IPS-18c (cell line): ENCODE data around the gene ACTR3C.

Experiments
- H3K4me3 ChIP-seq: 2 replicates; pipeline ENCODE4 v1.7.0; 2013; ENCODE audit warnings: low read depth, mild to moderate bottlenecking, low read length, moderate library complexity; ENCODE audit not compliant: insufficient read depth
- H3K9me3 ChIP-seq: one replicate; pipeline ENCODE4 v1.6.1; 2013; ENCODE audit warnings: mild to moderate bottlenecking, low read length, moderate library complexity; ENCODE audit not compliant: control insufficient read depth, insufficient read depth

ACTR3C gene

GRCh38 chr7:150361402-150361801 lies 38.1 kb upstream of the ACTR3C start:
- no peaks in the 10 kb centered on the region for H3K9me3 ChIP-seq
- no peak overlapping the region for H3K4me3 ChIP-seq

- Histone ChIP-seq H3K9me3 (no peaks in the 10 kb centered on the region), H3K4me3 (no peak overlapping the region)
Measured at GRCh38 chr7:150360363-150361058, 37.2 kb upstream of the ACTR3C start.

GRCh38 chr7:150359622-150360362 lies 36.4 kb upstream of the ACTR3C start:
- no peaks in the 10 kb centered on the region for H3K9me3 ChIP-seq
- no peak overlapping the region for H3K4me3 ChIP-seq

GRCh38 chr7:150358988-150359621 lies 35.8 kb upstream of the ACTR3C start:
- no peak overlapping the region for H3K4me3 ChIP-seq
- no peaks in the 10 kb centered on the region for H3K9me3 ChIP-seq

- Histone ChIP-seq H3K9me3 (no peaks in the 10 kb centered on the region), H3K4me3 (no peak overlapping the region)
Measured at GRCh38 chr7:150358433-150358832, 35.1 kb upstream of the ACTR3C start.

- H3K4me3 ChIP-seq, result no peak overlapping the region
- H3K9me3 ChIP-seq, result no peaks in the 10 kb centered on the region
Measured at GRCh38 chr7:150357771-150358427, 34.6 kb upstream of the ACTR3C start.

GRCh38 chr7:150357270-150357669 lies 33.9 kb upstream of the ACTR3C start:
- H3K9me3 ChIP-seq, result no peaks in the 10 kb centered on the region
- no peak overlapping the region for H3K4me3 ChIP-seq

- H3K4me3 ChIP-seq, result no peak overlapping the region
- no peaks in the 10 kb centered on the region for H3K9me3 ChIP-seq
Measured at GRCh38 chr7:150356265-150356897, 33.0 kb upstream of the ACTR3C start.

GRCh38 chr7:150355666-150356059 lies 32.3 kb upstream of the ACTR3C start:
- Histone ChIP-seq H3K4me3 (no peak overlapping the region), H3K9me3 (no peaks in the 10 kb centered on the region)

- H3K9me3 ChIP-seq, result no peaks in the 10 kb centered on the region
- H3K4me3 ChIP-seq, result no peak overlapping the region
Measured at GRCh38 chr7:150351587-150352194, 28.3 kb upstream of the ACTR3C start.

GRCh38 chr7:150346922-150347321 lies 23.6 kb upstream of the ACTR3C start:
- Histone ChIP-seq H3K9me3 (no peaks in the 10 kb centered on the region), H3K4me3 (no peak overlapping the region)

- H3K4me3 ChIP-seq, result no peak overlapping the region
- H3K9me3 ChIP-seq, result no peaks in the 10 kb centered on the region
Measured at GRCh38 chr7:150345012-150345411, 21.7 kb upstream of the ACTR3C start.

GRCh38 chr7:150344299-150344698 lies 21.0 kb upstream of the ACTR3C start:
- H3K9me3 ChIP-seq, result no peaks in the 10 kb centered on the region
- H3K4me3 ChIP-seq, result no peak overlapping the region

- Histone ChIP-seq H3K4me3 (no peak overlapping the region), H3K9me3 (no peaks in the 10 kb centered on the region)
Measured at GRCh38 chr7:150343225-150343624, 19.9 kb upstream of the ACTR3C start.

- no peak overlapping the region; the same call in 1 of the 2 replicates for H3K4me3 ChIP-seq
- no peaks in the 10 kb centered on the region for H3K9me3 ChIP-seq
Measured at GRCh38 chr7:150342121-150342408, 18.7 kb upstream of the ACTR3C start.

GRCh38 chr7:150341263-150342120 lies 18.1 kb upstream of the ACTR3C start, which contains the start of gene RARRES2:
Gene RARRES2, minus strand, starts transcription at chr7:150341629. Its CDS starts 1,020 bp downstream, at chr7:150340609.
- peak within 1 kb of the TSS; percentile 65 for H3K4me3 ChIP-seq

More at GRCh38 chr7:150341263-150342120, 18.1 kb upstream of the ACTR3C start, which contains the start of gene RARRES2:
- no peaks in the 10 kb centered on the region for H3K9me3 ChIP-seq
